B cell (primary cell): Measurements from ENCODE around the gene GCSAML. TPM values are rescaled to one million over a fixed set of nuclear protein-coding genes. Genes with fewer than 3 reads are reported as not detected.
"Not testable (repeated sequence)": the region's sequence is repeated elsewhere in the genome, so short reads cannot be mapped to it uniquely, and the experiment has no call there.

Source experiments
- ATAC-seq: fragments of 200-7000 bp; cut with Tn5 transposase; one replicate; pipeline ENCODE4 v1.10.0; 2021; ENCODE audit warnings: low read depth, mild to moderate bottlenecking, moderate number of reproducible peaks, moderate library complexity
- CTCF ChIA-PET: fragments of 350-600 bp; sonication (Branson Sonifier 250); formaldehyde crosslinking; loops from one replicate; lab custom pipeline; 2021; ENCODE audit warnings: antibody characterized with exemption, inconsistent platforms; lab: Charles Lee
- POLR2A ChIA-PET: fragments of 350-600 bp; sonication (Branson Sonifier 250); formaldehyde crosslinking; loops from one replicate; lab custom pipeline; 2021; ENCODE audit warnings: antibody characterized with exemption; lab: Charles Lee
- DNase-seq: peaks from one replicate; pipeline ENCODE4 v3.0.0; 2013
- H2AFZ ChIP-seq: 2 replicates; pipeline ENCODE4 v1.6.1; 2012; ENCODE audit warnings: mild to moderate bottlenecking, low read depth, low read length; ENCODE audit not compliant: insufficient read depth, poor library complexity, severe bottlenecking
- H3K27ac ChIP-seq, 2 donors: 1 replicate in 1 of 2; 2 replicates in 1 of 2; pipeline ENCODE4 v1.5.1; 2012 to 2013; ENCODE audit warnings: low read length in 2 of 2, mild to moderate bottlenecking in 2 of 2, moderate library complexity in 1 of 2
- H3K27me3 ChIP-seq, 4 experiments: fragments of 200-600 bp in 1 of 4; sonication (generic) in 1 of 4; replicated peaks in 1 of 4; 1 replicate in 2 of 4; 2 replicates in 2 of 4; pipeline versions ENCODE4 v1.6.1 to v1.7.0; 2013 to 2016; ENCODE audit warnings: low read length in 3 of 4, mild to moderate bottlenecking in 2 of 4, mixed read lengths in 1 of 4, moderate library complexity in 1 of 4; ENCODE audit not compliant: insufficient read depth in 4 of 4, control insufficient read depth in 3 of 4; ENCODE audit errors: control extremely low read depth in 1 of 4
- H3K36me3 ChIP-seq, 2 experiments: replicated peaks in 1 of 2; 1 replicate in 1 of 2; 2 replicates in 1 of 2; pipeline versions ENCODE4 v1.6.1 to v1.7.1; 2013; ENCODE audit warnings: low read length in 1 of 2; ENCODE audit not compliant: insufficient read depth in 2 of 2, control insufficient read depth in 1 of 2; ENCODE audit errors: control extremely low read depth in 1 of 2, extremely low read depth in 1 of 2
- H3K4me1 ChIP-seq, 2 donors: fragments of 200-600 bp in 1 of 2; sonication (generic) in 1 of 2; 1 replicate in 1 of 2; 2 replicates in 1 of 2; pipeline versions ENCODE4 v1.5.1 to v1.6.1; 2013 to 2017; ENCODE audit warnings: low read length in 2 of 2; ENCODE audit not compliant: control insufficient read depth in 2 of 2, insufficient read depth in 2 of 2
- H3K4me2 ChIP-seq: replicated peaks from 2 replicates; pipeline ENCODE3; 2012; ENCODE audit warnings: mild to moderate bottlenecking, low read depth, low read length; ENCODE audit not compliant: poor library complexity, severe bottlenecking
- H3K4me3 ChIP-seq, 5 experiments: fragments of 200-600 bp in 1 of 5; sonication (generic) in 1 of 5; 1 replicate in 3 of 5; 2 replicates in 2 of 5; pipeline versions ENCODE4 v1.5.1 to v1.7.0; 2011 to 2016; ENCODE audit warnings: low read length in 4 of 5, mild to moderate bottlenecking in 4 of 5, low read depth in 2 of 5, control low read depth in 1 of 5, moderate library complexity in 1 of 5; ENCODE audit not compliant: insufficient read depth in 1 of 5; ENCODE audit errors: control extremely low read depth in 1 of 5, extremely low read depth in 1 of 5
- H3K79me2 ChIP-seq: fragments of 200-600 bp; sonication (generic); one replicate; pipeline ENCODE4 v1.6.0; 2016; ENCODE audit warnings: low read length; ENCODE audit not compliant: control insufficient read depth, insufficient read depth
- H3K9ac ChIP-seq: fragments of 200-600 bp; sonication (generic); 2 replicates; pipeline ENCODE4 v1.6.1; 2017; ENCODE audit warnings: mild to moderate bottlenecking, low read length, moderate library complexity
- H3K9me3 ChIP-seq, 3 donors: one replicate each; pipeline versions ENCODE4 v1.6.1 to v1.7.1; 2013; ENCODE audit warnings: low read length in 2 of 3; ENCODE audit not compliant: control insufficient read depth in 2 of 3, insufficient read depth in 1 of 3; ENCODE audit errors: control extremely low read depth in 1 of 3
- H4K20me1 ChIP-seq: 2 replicates; pipeline ENCODE4 v1.6.0; 2012; ENCODE audit warnings: mild to moderate bottlenecking, low read length; ENCODE audit not compliant: insufficient read depth, control insufficient read depth, poor library complexity, severe bottlenecking
- H3K27ac Mint-ChIP-seq: one replicate; pipeline ENCODE4 v1.8.0; 2021; ENCODE audit warnings: mixed read lengths
- H3K27me3 Mint-ChIP-seq: one replicate; pipeline ENCODE4 v1.8.0; 2021; ENCODE audit warnings: mixed read lengths
- H3K4me1 Mint-ChIP-seq: one replicate; pipeline ENCODE4 v1.8.0; 2021; ENCODE audit warnings: mixed read lengths
- H3K4me3 Mint-ChIP-seq: one replicate; pipeline ENCODE4 v1.8.0; 2021; ENCODE audit warnings: mixed read lengths
- H3K9me3 Mint-ChIP-seq: one replicate; pipeline ENCODE4 v1.8.0; 2022; ENCODE audit warnings: mixed read lengths; ENCODE audit not compliant: insufficient read depth
- CTCF ChIP-seq: fragments of 200-600 bp; IDR thresholded peaks from one replicate; pipeline ENCODE4 v1.8.0; 2022; ENCODE audit warnings: antibody characterized with exemption, mild to moderate bottlenecking
- EZH2 ChIP-seq: IDR thresholded peaks from 2 replicates; pipeline ENCODE4 v1.6.1; 2012; ENCODE audit warnings: borderline replicate concordance, low read depth, mild to moderate bottlenecking, moderate library complexity, low read length; ENCODE audit not compliant: insufficient read depth, poor library complexity, severe bottlenecking
- WGBS: methylation state at CpG from one replicate; pipeline ENCODE4 v1.1.5; 2013; ENCODE audit warnings: missing lambda C conversion rate; ENCODE audit not compliant: insufficient coverage; 5-methylcytosine and 5-hydroxymethylcytosine counted together
- intact Hi-C: fragments of 100-400 bp; cut with micrococcal nuclease; formaldehyde crosslinking; loops from one replicate; pipeline ENCODE4 v1.10.0; 2022
- polyA plus RNA-seq: library from polyadenylated mRNA; depleted of rRNA; stranded (reverse); fragments of >200 nt; gene quantifications from 2 replicates; pipeline ENCODE4 v1.2.3, GENCODE V29; 2012
- total RNA-seq, 2 donors: library from RNA; stranded (reverse); fragments of 120-200 nt in 1 of 2; gene quantifications; 1 replicate in 1 of 2; 2 replicates in 1 of 2; pipeline versions ENCODE4 v1.2.3 to v1.2.4, GENCODE V29; 2013 to 2022

The GCSAML gene
- total and polyA plus RNA-seq, 2 donors (not counting 1 experiment from before 2014, with no cell fraction given): not detected

- Mint-ChIP-seq H3K27me3 (peaks cover 16% of the 10 kb centered on the region), H3K4me1 (no peaks in the 10 kb centered on the region), H3K9me3 (peaks cover 2% of the 10 kb centered on the region), H3K27ac (no peak overlapping the region), H3K4me3 (no peak overlapping the region)
- Histone ChIP-seq H3K27ac (no peak overlapping the region), H3K4me1 (no peaks in the 10 kb centered on the region), H3K4me2 (no peak overlapping the region), H3K79me2 (no peaks in the 10 kb centered on the region), H3K36me3 (no peaks in the 10 kb centered on the region), H3K9ac (no peak overlapping the region), H3K9me3 (peaks cover 0 to 18% (median 1%) of the 10 kb centered on the region in 3 donors), H3K4me3 (peak overlapping the region in 2 of 5 experiments; percentile 11 to 36), H3K27me3 (no peaks in the 10 kb centered on the region), H2AFZ (peak overlapping the region; percentile 22), H4K20me1 (no peaks in the 10 kb centered on the region)
- POLR2A ChIA-PET: no interaction called here
- TF ChIP-seq EZH2 (no peak), CTCF (no peak)
- no peak for DNase-seq
- CTCF ChIA-PET: no interaction called here
- no peak for ATAC-seq
- intact Hi-C loops: no loop called here
- 86% methylated on average over 19 of the region's 19 CpGs for WGBS
These were observed 30.4 kb upstream of the GCSAML start for GRCh38 chr1:247518613-247518891.

DNA sequence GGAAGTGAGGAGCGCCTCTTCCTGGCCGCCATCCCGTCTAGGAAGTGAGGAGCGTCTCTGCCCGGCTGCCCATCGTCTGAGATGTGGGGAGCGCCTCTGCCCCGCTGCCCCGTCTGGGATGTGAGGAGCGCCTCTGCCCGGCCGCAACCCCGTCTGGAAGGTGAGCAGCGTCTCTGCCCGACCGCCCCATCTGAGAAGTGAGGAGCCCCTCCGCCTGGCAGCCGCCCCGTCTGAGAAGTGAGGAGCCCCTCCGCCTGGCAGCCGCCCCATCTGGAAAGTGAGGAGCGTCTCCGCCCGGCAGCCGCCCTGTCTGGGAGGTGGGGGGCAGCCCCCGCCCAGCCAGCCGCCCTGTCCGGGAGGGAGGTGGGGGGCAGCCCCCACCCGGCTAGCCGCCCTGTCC is 27.0 kb upstream of the GCSAML start:
- CTCF ChIA-PET, DNase-seq, H3K4me1 ChIP-seq, H3K27ac ChIP-seq, H4K20me1 ChIP-seq, ATAC-seq, H2AFZ ChIP-seq, H3K36me3 ChIP-seq, H3K4me1 Mint-ChIP-seq, POLR2A ChIA-PET, H3K27me3 ChIP-seq, H3K4me2 ChIP-seq, H3K27ac Mint-ChIP-seq, H3K4me3 Mint-ChIP-seq, intact Hi-C loops, H3K9ac ChIP-seq, H3K9me3 Mint-ChIP-seq, H3K4me3 ChIP-seq, H3K79me2 ChIP-seq: not testable (repeated sequence)
- H3K27me3 Mint-ChIP-seq: peaks cover 21% of the 10 kb centered on the region
- WGBS: 89% methylated on average over 9 of the region's 30 CpGs
- H3K9me3 ChIP-seq: peaks cover 0 to 18% (median 0%) of the 10 kb centered on the region in 3 donors
